Activated T-helper 2 cell treated with anti-CD3 and anti-CD28 coated beads, Interferon-gamma antibody, Interleukin-2, Interleukin-4, amounts not matched to agents 10 μg/mL and 5 μg/mL and 100 μg/mL, durations not matched to agents 14 hours and 24 hours and 36 hours (primary cell): Measurements from ENCODE around the gene BICC1. TPM values are rescaled to one million over a fixed set of nuclear protein-coding genes. Genes with fewer than 3 reads are reported as not detected.

Source experiments
- DNase-seq: peaks from one replicate; pipeline ENCODE4 v3.0.0; 2021; ENCODE audit warnings: low spot score
- H3K27ac Mint-ChIP-seq: one replicate; pipeline ENCODE4 v1.8.0; 2021; ENCODE audit warnings: mixed read lengths
- H3K27me3 Mint-ChIP-seq: one replicate; pipeline ENCODE4 v1.8.0; 2021; ENCODE audit warnings: low read depth, mixed read lengths
- H3K36me3 Mint-ChIP-seq: one replicate; pipeline ENCODE4 v1.8.0; 2021; ENCODE audit warnings: low read depth, mixed read lengths
- H3K4me1 Mint-ChIP-seq: one replicate; pipeline ENCODE4 v1.8.0; 2021; ENCODE audit warnings: low read depth, mixed read lengths
- H3K4me3 Mint-ChIP-seq: one replicate; pipeline ENCODE4 v1.8.0; 2021; ENCODE audit warnings: low read depth, mild to moderate bottlenecking, moderate library complexity, mixed read lengths
- H3K9me3 Mint-ChIP-seq: one replicate; pipeline ENCODE4 v1.8.0; 2021; ENCODE audit warnings: mixed read lengths
- intact Hi-C: fragments of 100-400 bp; cut with micrococcal nuclease; formaldehyde crosslinking; loops from one replicate; pipeline ENCODE4 v1.15.1; 2023
- total RNA-seq: library from RNA; stranded (reverse); gene quantifications from 2 replicates; pipeline ENCODE4 v1.2.3, GENCODE V29; 2022

Gene BICC1
- total RNA-seq, 1 donor from 2014 or later = 0.11 TPM

- Mint-ChIP-seq H3K9me3 (no peaks in the 10 kb centered on the region), H3K4me3 (no peak overlapping the region), H3K27ac (no peak overlapping the region), H3K36me3 (no peaks in the 10 kb centered on the region), H3K27me3 (no peaks in the 10 kb centered on the region), H3K4me1 (no peaks in the 10 kb centered on the region)
- DNase-seq = no peak
- intact Hi-C loops = no loop called here
Observed at GRCh38 chr10:58608351-58608750, 95.7 kb downstream of the BICC1 start.

GRCh38 chr10:58608826-58609531 lies 96.3 kb downstream of the BICC1 start:
- H3K4me1 Mint-ChIP-seq = no peaks in the 10 kb centered on the region
- no peaks in the 10 kb centered on the region for H3K9me3 Mint-ChIP-seq
- DNase-seq = no peak
- H3K27ac Mint-ChIP-seq = no peak overlapping the region
- no peaks in the 10 kb centered on the region for H3K27me3 Mint-ChIP-seq
- H3K4me3 Mint-ChIP-seq = no peak overlapping the region
- intact Hi-C loops = no loop called here
- H3K36me3 Mint-ChIP-seq = no peaks in the 10 kb centered on the region

GRCh38 chr10:58609532-58610150 lies 97.0 kb downstream of the BICC1 start:
- no peaks in the 10 kb centered on the region for H3K4me1 Mint-ChIP-seq
- no peak overlapping the region for H3K4me3 Mint-ChIP-seq
- intact Hi-C loops = no loop called here
- no peaks in the 10 kb centered on the region for H3K36me3 Mint-ChIP-seq
- no peak for DNase-seq
- H3K27ac Mint-ChIP-seq = no peak overlapping the region
- H3K9me3 Mint-ChIP-seq = no peaks in the 10 kb centered on the region
- no peaks in the 10 kb centered on the region for H3K27me3 Mint-ChIP-seq

GRCh38 chr10:58615237-58615935 lies 102.7 kb downstream of the BICC1 start:
- Mint-ChIP-seq H3K36me3 (no peaks in the 10 kb centered on the region), H3K9me3 (no peaks in the 10 kb centered on the region), H3K4me3 (no peak overlapping the region), H3K27me3 (no peaks in the 10 kb centered on the region), H3K4me1 (no peaks in the 10 kb centered on the region), H3K27ac (no peak overlapping the region)
- intact Hi-C loops = no loop called here
- no peak for DNase-seq

GRCh38 chr10:58618158-58618676 lies 105.5 kb downstream of the BICC1 start:
- H3K36me3 Mint-ChIP-seq = no peaks in the 10 kb centered on the region
- H3K9me3 Mint-ChIP-seq = no peaks in the 10 kb centered on the region
- DNase-seq = no peak
- H3K4me1 Mint-ChIP-seq = no peaks in the 10 kb centered on the region
- no peaks in the 10 kb centered on the region for H3K27me3 Mint-ChIP-seq
- H3K27ac Mint-ChIP-seq = no peak overlapping the region
- intact Hi-C loops = no loop called here
- H3K4me3 Mint-ChIP-seq = no peak overlapping the region

- Mint-ChIP-seq H3K27ac (no peak overlapping the region), H3K27me3 (no peaks in the 10 kb centered on the region), H3K4me1 (no peaks in the 10 kb centered on the region), H3K9me3 (no peaks in the 10 kb centered on the region), H3K4me3 (no peak overlapping the region), H3K36me3 (no peaks in the 10 kb centered on the region)
- no peak for DNase-seq
- intact Hi-C loops = no loop called here
Observed at GRCh38 chr10:58621379-58622077, 108.9 kb downstream of the BICC1 start.

GRCh38 chr10:58622246-58622645 lies 109.6 kb downstream of the BICC1 start:
- Mint-ChIP-seq H3K4me1 (no peaks in the 10 kb centered on the region), H3K4me3 (no peak overlapping the region), H3K9me3 (no peaks in the 10 kb centered on the region), H3K27ac (no peak overlapping the region), H3K27me3 (no peaks in the 10 kb centered on the region), H3K36me3 (no peaks in the 10 kb centered on the region)
- no peak for DNase-seq
- intact Hi-C loops = no loop called here

- DNase-seq = no peak
- Mint-ChIP-seq H3K27me3 (no peaks in the 10 kb centered on the region), H3K36me3 (no peaks in the 10 kb centered on the region), H3K4me3 (no peak overlapping the region), H3K9me3 (no peaks in the 10 kb centered on the region), H3K4me1 (no peaks in the 10 kb centered on the region), H3K27ac (no peak overlapping the region)
- intact Hi-C loops = no loop called here
Observed at GRCh38 chr10:58625070-58625469, 112.4 kb downstream of the BICC1 start.

- H3K4me1 Mint-ChIP-seq = no peaks in the 10 kb centered on the region
- no peaks in the 10 kb centered on the region for H3K27me3 Mint-ChIP-seq
- no peaks in the 10 kb centered on the region for H3K36me3 Mint-ChIP-seq
- H3K9me3 Mint-ChIP-seq = no peaks in the 10 kb centered on the region
- DNase-seq = no peak
- no peak overlapping the region for H3K27ac Mint-ChIP-seq
- H3K4me3 Mint-ChIP-seq = no peak overlapping the region
- intact Hi-C loops = no loop called here
Observed at GRCh38 chr10:58627392-58627791, 114.7 kb downstream of the BICC1 start.

- no peak overlapping the region for H3K4me3 Mint-ChIP-seq
- no peaks in the 10 kb centered on the region for H3K9me3 Mint-ChIP-seq
- H3K36me3 Mint-ChIP-seq = no peaks in the 10 kb centered on the region
- H3K27ac Mint-ChIP-seq = no peak overlapping the region
- no peaks in the 10 kb centered on the region for H3K27me3 Mint-ChIP-seq
- H3K4me1 Mint-ChIP-seq = no peaks in the 10 kb centered on the region
- no peak for DNase-seq
- intact Hi-C loops = no loop called here
Observed at GRCh38 chr10:58631715-58632114, 119.0 kb downstream of the BICC1 start.

- Mint-ChIP-seq H3K36me3 (no peaks in the 10 kb centered on the region), H3K4me3 (no peak overlapping the region), H3K4me1 (no peaks in the 10 kb centered on the region), H3K9me3 (no peaks in the 10 kb centered on the region), H3K27ac (no peak overlapping the region), H3K27me3 (no peaks in the 10 kb centered on the region)
- intact Hi-C loops = no loop called here
- DNase-seq = no peak
Observed at GRCh38 chr10:58632216-58632615, 119.5 kb downstream of the BICC1 start.

GRCh38 chr10:58637352-58637751 lies 124.7 kb downstream of the BICC1 start:
- Mint-ChIP-seq H3K27ac (no peak overlapping the region), H3K4me3 (no peak overlapping the region), H3K4me1 (no peaks in the 10 kb centered on the region), H3K9me3 (no peaks in the 10 kb centered on the region), H3K36me3 (no peaks in the 10 kb centered on the region), H3K27me3 (no peaks in the 10 kb centered on the region)
- DNase-seq = no peak
- intact Hi-C loops = no loop called here

- H3K4me1 Mint-ChIP-seq = no peaks in the 10 kb centered on the region
- no peaks in the 10 kb centered on the region for H3K36me3 Mint-ChIP-seq
- H3K27ac Mint-ChIP-seq = no peak overlapping the region
- intact Hi-C loops = no loop called here
- no peaks in the 10 kb centered on the region for H3K9me3 Mint-ChIP-seq
- no peak overlapping the region for H3K4me3 Mint-ChIP-seq
- H3K27me3 Mint-ChIP-seq = no peaks in the 10 kb centered on the region
- no peak for DNase-seq
Observed at GRCh38 chr10:58638388-58638787, 125.7 kb downstream of the BICC1 start.
